ENCODE data around the gene GALT.

GRCh38 chr9:34634551-34635248 lies 11.8 kb upstream of the GALT start:
- TF ChIP-seq CTCF (IDR thresholded peaks at IDR 0.05), result no peak
- no peak for TF ChIP-seq POLR2A (IDR thresholded peaks at IDR 0.05)
- no peak for TF ChIP-seq POLR2AphosphoS5 (IDR thresholded peaks at IDR 0.05)

Measured in breast epithelium (tissue), 3 donors.